Calu3 (cell line): Measurements from ENCODE around the gene NOP53. TPM values are rescaled to one million over a fixed set of nuclear protein-coding genes. Genes with fewer than 3 reads are reported as not detected.

ENCODE experiments used
- BruUV-seq: library from RNA; stranded (reverse); fragments of 400-500 nt; replicated peaks from 2 replicates; lab custom pipeline; 2021; lab: Mats Ljungman, UMichigan
- CTCF ChIA-PET: fragments of 300-600 bp; sonication (Branson Sonifier 250); formaldehyde crosslinking; loops from one replicate; lab custom pipeline; 2022; ENCODE audit warnings: antibody characterized with exemption; lab: Charles Lee
- DNase-seq: peaks from one replicate; pipeline ENCODE4 v3.0.0; 2022
- H3K27ac Mint-ChIP-seq: one replicate; pipeline ENCODE4 v1.8.0; 2022; ENCODE audit warnings: mixed read lengths; ENCODE audit not compliant: unreplicated experiment
- H3K27me3 Mint-ChIP-seq: one replicate; pipeline ENCODE4 v1.8.0; 2022; ENCODE audit warnings: mixed read lengths; ENCODE audit not compliant: unreplicated experiment
- H3K36me3 Mint-ChIP-seq: one replicate; pipeline ENCODE4 v1.8.0; 2022; ENCODE audit warnings: mild to moderate bottlenecking, moderate library complexity, mixed read lengths; ENCODE audit not compliant: insufficient read depth, unreplicated experiment
- H3K4me1 Mint-ChIP-seq: one replicate; pipeline ENCODE4 v1.8.0; 2022; ENCODE audit warnings: mild to moderate bottlenecking, low read depth, mixed read lengths; ENCODE audit not compliant: unreplicated experiment
- H3K4me3 Mint-ChIP-seq: one replicate; pipeline ENCODE4 v1.8.0; 2022; ENCODE audit warnings: mild to moderate bottlenecking, low read depth, moderate library complexity, mixed read lengths; ENCODE audit not compliant: unreplicated experiment
- H3K9me3 Mint-ChIP-seq: one replicate; pipeline ENCODE4 v1.8.0; 2022; ENCODE audit warnings: low read depth, mixed read lengths; ENCODE audit not compliant: unreplicated experiment
- CTCF ChIP-seq: fragments of 200-600 bp; IDR thresholded peaks from one replicate; pipeline ENCODE4 v1.8.0; 2022; ENCODE audit warnings: antibody characterized with exemption; ENCODE audit not compliant: unreplicated experiment
- intact Hi-C: fragments of 100-400 bp; cut with micrococcal nuclease; formaldehyde crosslinking; loops from one replicate; pipeline ENCODE4 v1.10.0; 2022; ENCODE audit not compliant: unreplicated experiment
- total RNA-seq: library from RNA; stranded (reverse); gene quantifications from 2 replicates; pipeline ENCODE4 v1.2.3, GENCODE V29; 2022

The NOP53 gene
- total RNA-seq, 1 experiment from 2014 or later, result 222 TPM

GRCh38 chr19:47758443-47758804 is 13.1 kb downstream of the NOP53 start:
- CTCF ChIA-PET, result no interaction called here
- Mint-ChIP-seq H3K4me1 (peaks cover 10% of the 10 kb centered on the region), H3K27me3 (no peaks in the 10 kb centered on the region), H3K27ac (no peak overlapping the region), H3K9me3 (no peaks in the 10 kb centered on the region), H3K36me3 (peaks cover 75% of the 10 kb centered on the region), H3K4me3 (no peak overlapping the region)
- no peak for TF ChIP-seq CTCF
- no TSS peak for BruUV-seq
- no peak for DNase-seq
- intact Hi-C loops, result no loop called here

GRCh38 chr19:47760632-47760999 is 15.3 kb downstream of the NOP53 start:
- Mint-ChIP-seq H3K27ac (no peak overlapping the region), H3K27me3 (no peaks in the 10 kb centered on the region), H3K4me1 (peaks cover 10% of the 10 kb centered on the region), H3K4me3 (no peak overlapping the region), H3K9me3 (no peaks in the 10 kb centered on the region), H3K36me3 (peaks cover 60% of the 10 kb centered on the region)
- TF ChIP-seq CTCF, result no peak
- DNase-seq, result no peak
- CTCF ChIA-PET, result no interaction called here
- BruUV-seq, result no TSS peak
- intact Hi-C loops, result no loop called here

- CTCF ChIA-PET, result no interaction called here
- intact Hi-C loops, result no loop called here
- no TSS peak for BruUV-seq
- H3K27ac Mint-ChIP-seq, result no peak overlapping the region
- TF ChIP-seq CTCF, result no peak
- peaks cover 10% of the 10 kb centered on the region for H3K4me1 Mint-ChIP-seq
- H3K27me3 Mint-ChIP-seq, result no peaks in the 10 kb centered on the region
- no peak for DNase-seq
- H3K36me3 Mint-ChIP-seq, result peaks cover 55% of the 10 kb centered on the region
- H3K4me3 Mint-ChIP-seq, result no peak overlapping the region
- no peaks in the 10 kb centered on the region for H3K9me3 Mint-ChIP-seq
These were observed 16.2 kb downstream of the NOP53 start for GRCh38 chr19:47761566-47761965.

GRCh38 chr19:47762151-47762550 is 16.8 kb downstream of the NOP53 start:
- no peak for TF ChIP-seq CTCF
- Mint-ChIP-seq H3K4me1 (peaks cover 5% of the 10 kb centered on the region), H3K27me3 (no peaks in the 10 kb centered on the region), H3K9me3 (no peaks in the 10 kb centered on the region), H3K36me3 (peaks cover 49% of the 10 kb centered on the region), H3K27ac (no peak overlapping the region), H3K4me3 (no peak overlapping the region)
- intact Hi-C loops, result no loop called here
- CTCF ChIA-PET, result no interaction called here
- BruUV-seq, result no TSS peak
- DNase-seq, result no peak
